ENCODE data around the gene BRAF.

DNA sequence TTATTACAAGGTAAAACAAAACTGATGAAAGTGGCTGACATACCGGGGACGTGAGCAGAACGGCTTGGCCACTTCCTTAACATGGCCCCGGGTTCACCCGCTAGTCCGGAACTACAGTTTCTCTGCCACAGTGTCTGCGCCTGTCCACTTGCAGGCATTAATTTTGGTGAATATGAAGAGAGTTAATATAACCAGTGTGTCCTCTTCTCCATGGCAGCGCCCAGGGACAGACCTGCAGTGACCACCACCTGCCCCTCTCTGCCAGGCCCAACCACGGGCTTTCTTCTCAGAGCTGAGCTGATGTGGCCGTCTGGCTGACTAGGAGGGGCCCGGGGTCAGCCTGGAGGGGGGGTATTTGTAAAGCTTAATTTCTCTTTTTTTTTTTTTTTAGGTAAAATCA is 229.3 kb downstream of the BRAF start:
- TF ChIP-seq, protein P1, sequence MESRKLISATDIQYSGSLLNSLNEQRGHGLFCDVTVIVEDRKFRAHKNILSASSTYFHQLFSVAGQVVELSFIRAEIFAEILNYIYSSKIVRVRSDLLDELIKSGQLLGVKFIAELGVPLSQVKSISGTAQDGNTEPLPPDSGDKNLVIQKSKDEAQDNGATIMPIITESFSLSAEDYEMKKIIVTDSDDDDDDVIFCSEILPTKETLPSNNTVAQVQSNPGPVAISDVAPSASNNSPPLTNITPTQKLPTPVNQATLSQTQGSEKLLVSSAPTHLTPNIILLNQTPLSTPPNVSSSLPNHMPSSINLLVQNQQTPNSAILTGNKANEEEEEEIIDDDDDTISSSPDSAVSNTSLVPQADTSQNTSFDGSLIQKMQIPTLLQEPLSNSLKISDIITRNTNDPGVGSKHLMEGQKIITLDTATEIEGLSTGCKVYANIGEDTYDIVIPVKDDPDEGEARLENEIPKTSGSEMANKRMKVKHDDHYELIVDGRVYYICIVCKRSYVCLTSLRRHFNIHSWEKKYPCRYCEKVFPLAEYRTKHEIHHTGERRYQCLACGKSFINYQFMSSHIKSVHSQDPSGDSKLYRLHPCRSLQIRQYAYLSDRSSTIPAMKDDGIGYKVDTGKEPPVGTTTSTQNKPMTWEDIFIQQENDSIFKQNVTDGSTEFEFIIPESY (IDR thresholded peaks at IDR 0.05; ENCODE audit: extremely low read depth, insufficient replicate concordance, low read length) = no peak
- TF ChIP-seq POLR2A (IDR thresholded peaks at IDR 0.05; ENCODE audit: borderline replicate concordance, extremely low read depth, insufficient read depth, insufficient read length) (no peak), POLR2AphosphoS5 (IDR thresholded peaks at IDR 0.05; ENCODE audit: low read depth, low read length) (no peak), FOSL1 (IDR thresholded peaks at IDR 0.05; ENCODE audit: low read depth) (no peak), JUND (IDR thresholded peaks at IDR 0.05) (no peak), ELF1 (IDR thresholded peaks at IDR 0.05; ENCODE audit: borderline replicate concordance, low read depth) (no peak), YY1 (IDR thresholded peaks at IDR 0.05; ENCODE audit: extremely low read depth, insufficient replicate concordance, low read depth, low read length) (no peak), EZH2phosphoT487 (IDR thresholded peaks at IDR 0.05; ENCODE audit: borderline replicate concordance) (no peak), ZFX (IDR thresholded peaks at IDR 0.05) (no peak), EZH2 (IDR thresholded peaks at IDR 0.05) (no peak)
- TF ChIP-seq, protein P2, sequence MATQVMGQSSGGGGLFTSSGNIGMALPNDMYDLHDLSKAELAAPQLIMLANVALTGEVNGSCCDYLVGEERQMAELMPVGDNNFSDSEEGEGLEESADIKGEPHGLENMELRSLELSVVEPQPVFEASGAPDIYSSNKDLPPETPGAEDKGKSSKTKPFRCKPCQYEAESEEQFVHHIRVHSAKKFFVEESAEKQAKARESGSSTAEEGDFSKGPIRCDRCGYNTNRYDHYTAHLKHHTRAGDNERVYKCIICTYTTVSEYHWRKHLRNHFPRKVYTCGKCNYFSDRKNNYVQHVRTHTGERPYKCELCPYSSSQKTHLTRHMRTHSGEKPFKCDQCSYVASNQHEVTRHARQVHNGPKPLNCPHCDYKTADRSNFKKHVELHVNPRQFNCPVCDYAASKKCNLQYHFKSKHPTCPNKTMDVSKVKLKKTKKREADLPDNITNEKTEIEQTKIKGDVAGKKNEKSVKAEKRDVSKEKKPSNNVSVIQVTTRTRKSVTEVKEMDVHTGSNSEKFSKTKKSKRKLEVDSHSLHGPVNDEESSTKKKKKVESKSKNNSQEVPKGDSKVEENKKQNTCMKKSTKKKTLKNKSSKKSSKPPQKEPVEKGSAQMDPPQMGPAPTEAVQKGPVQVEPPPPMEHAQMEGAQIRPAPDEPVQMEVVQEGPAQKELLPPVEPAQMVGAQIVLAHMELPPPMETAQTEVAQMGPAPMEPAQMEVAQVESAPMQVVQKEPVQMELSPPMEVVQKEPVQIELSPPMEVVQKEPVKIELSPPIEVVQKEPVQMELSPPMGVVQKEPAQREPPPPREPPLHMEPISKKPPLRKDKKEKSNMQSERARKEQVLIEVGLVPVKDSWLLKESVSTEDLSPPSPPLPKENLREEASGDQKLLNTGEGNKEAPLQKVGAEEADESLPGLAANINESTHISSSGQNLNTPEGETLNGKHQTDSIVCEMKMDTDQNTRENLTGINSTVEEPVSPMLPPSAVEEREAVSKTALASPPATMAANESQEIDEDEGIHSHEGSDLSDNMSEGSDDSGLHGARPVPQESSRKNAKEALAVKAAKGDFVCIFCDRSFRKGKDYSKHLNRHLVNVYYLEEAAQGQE (IDR thresholded peaks at IDR 0.05; ENCODE audit: low read depth) = no peak
- TF ChIP-seq, protein P3, sequence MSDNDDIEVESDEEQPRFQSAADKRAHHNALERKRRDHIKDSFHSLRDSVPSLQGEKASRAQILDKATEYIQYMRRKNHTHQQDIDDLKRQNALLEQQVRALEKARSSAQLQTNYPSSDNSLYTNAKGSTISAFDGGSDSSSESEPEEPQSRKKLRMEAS (IDR thresholded peaks at IDR 0.05) = no peak
- TF ChIP-seq, protein P4, sequence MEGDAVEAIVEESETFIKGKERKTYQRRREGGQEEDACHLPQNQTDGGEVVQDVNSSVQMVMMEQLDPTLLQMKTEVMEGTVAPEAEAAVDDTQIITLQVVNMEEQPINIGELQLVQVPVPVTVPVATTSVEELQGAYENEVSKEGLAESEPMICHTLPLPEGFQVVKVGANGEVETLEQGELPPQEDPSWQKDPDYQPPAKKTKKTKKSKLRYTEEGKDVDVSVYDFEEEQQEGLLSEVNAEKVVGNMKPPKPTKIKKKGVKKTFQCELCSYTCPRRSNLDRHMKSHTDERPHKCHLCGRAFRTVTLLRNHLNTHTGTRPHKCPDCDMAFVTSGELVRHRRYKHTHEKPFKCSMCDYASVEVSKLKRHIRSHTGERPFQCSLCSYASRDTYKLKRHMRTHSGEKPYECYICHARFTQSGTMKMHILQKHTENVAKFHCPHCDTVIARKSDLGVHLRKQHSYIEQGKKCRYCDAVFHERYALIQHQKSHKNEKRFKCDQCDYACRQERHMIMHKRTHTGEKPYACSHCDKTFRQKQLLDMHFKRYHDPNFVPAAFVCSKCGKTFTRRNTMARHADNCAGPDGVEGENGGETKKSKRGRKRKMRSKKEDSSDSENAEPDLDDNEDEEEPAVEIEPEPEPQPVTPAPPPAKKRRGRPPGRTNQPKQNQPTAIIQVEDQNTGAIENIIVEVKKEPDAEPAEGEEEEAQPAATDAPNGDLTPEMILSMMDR (IDR thresholded peaks at IDR 0.05 in 2 of 3, conservative IDR thresholded peaks at IDR 0.05 in 1 of 3; ENCODE audit: borderline replicate concordance in 1 of 3, insufficient read depth in 1 of 3, low read depth in 2 of 3, low read length in 2 of 3) = no peak

All from HCT116 (cell line).